ENCODE results near the gene TIMP4. TPM values are rescaled to one million over a fixed set of nuclear protein-coding genes. Genes with fewer than 3 reads are reported as not detected.

Gene TIMP4
- total RNA-seq, 1 experiment from 2014 or later: not detected

GRCh38 chr3:12188328-12188648 lies 29.6 kb upstream of the TIMP4 start:
- in situ Hi-C loops (cut with HindIII; ENCODE audit: low pct_unique_long_range_greater_than_20kb, low sequenced_read_pairs) (no loop called here), intact Hi-C loops (cut with micrococcal nuclease; ENCODE audit: unreplicated experiment) (no loop called here)
- CTCF ChIA-PET: no interaction called here
- no peak for ATAC-seq
- H3K27me3 ChIP-seq (ENCODE audit: control insufficient read depth, insufficient read depth, low read length): no peaks in the 10 kb centered on the region
- H3K4me1 ChIP-seq (ENCODE audit: control insufficient read depth, insufficient read depth, low read length): 0 out of 2 replicates have a peak, but pooled peaks cover 5% of the 10 kb centered on the region
- no peak for DNase-seq (ENCODE audit: low read depth, low spot score)
- no peaks in the 10 kb centered on the region for H3K9me3 ChIP-seq (ENCODE audit: control insufficient read depth, insufficient read depth, low read depth, low read length)
- no peak overlapping the region for H3K4me3 ChIP-seq (ENCODE audit: low read depth in 2 of 2, low read length in 2 of 2)
- TF ChIP-seq POLR2AphosphoS5 (IDR thresholded peaks at IDR 0.05; ENCODE audit: low read depth, low read length) (no peak), TCF7L2 (IDR thresholded peaks at IDR 0.05; ENCODE audit: low read depth, low read length) (no peak), SIN3A (IDR thresholded peaks at IDR 0.05; ENCODE audit: borderline replicate concordance, insufficient read depth, low read depth, low read length) (no peak)
- TF ChIP-seq, protein P1, sequence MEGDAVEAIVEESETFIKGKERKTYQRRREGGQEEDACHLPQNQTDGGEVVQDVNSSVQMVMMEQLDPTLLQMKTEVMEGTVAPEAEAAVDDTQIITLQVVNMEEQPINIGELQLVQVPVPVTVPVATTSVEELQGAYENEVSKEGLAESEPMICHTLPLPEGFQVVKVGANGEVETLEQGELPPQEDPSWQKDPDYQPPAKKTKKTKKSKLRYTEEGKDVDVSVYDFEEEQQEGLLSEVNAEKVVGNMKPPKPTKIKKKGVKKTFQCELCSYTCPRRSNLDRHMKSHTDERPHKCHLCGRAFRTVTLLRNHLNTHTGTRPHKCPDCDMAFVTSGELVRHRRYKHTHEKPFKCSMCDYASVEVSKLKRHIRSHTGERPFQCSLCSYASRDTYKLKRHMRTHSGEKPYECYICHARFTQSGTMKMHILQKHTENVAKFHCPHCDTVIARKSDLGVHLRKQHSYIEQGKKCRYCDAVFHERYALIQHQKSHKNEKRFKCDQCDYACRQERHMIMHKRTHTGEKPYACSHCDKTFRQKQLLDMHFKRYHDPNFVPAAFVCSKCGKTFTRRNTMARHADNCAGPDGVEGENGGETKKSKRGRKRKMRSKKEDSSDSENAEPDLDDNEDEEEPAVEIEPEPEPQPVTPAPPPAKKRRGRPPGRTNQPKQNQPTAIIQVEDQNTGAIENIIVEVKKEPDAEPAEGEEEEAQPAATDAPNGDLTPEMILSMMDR (IDR thresholded peaks at IDR 0.05): no peak
- TF ChIP-seq, protein P2, sequence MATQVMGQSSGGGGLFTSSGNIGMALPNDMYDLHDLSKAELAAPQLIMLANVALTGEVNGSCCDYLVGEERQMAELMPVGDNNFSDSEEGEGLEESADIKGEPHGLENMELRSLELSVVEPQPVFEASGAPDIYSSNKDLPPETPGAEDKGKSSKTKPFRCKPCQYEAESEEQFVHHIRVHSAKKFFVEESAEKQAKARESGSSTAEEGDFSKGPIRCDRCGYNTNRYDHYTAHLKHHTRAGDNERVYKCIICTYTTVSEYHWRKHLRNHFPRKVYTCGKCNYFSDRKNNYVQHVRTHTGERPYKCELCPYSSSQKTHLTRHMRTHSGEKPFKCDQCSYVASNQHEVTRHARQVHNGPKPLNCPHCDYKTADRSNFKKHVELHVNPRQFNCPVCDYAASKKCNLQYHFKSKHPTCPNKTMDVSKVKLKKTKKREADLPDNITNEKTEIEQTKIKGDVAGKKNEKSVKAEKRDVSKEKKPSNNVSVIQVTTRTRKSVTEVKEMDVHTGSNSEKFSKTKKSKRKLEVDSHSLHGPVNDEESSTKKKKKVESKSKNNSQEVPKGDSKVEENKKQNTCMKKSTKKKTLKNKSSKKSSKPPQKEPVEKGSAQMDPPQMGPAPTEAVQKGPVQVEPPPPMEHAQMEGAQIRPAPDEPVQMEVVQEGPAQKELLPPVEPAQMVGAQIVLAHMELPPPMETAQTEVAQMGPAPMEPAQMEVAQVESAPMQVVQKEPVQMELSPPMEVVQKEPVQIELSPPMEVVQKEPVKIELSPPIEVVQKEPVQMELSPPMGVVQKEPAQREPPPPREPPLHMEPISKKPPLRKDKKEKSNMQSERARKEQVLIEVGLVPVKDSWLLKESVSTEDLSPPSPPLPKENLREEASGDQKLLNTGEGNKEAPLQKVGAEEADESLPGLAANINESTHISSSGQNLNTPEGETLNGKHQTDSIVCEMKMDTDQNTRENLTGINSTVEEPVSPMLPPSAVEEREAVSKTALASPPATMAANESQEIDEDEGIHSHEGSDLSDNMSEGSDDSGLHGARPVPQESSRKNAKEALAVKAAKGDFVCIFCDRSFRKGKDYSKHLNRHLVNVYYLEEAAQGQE (IDR thresholded peaks at IDR 0.05; ENCODE audit: insufficient read depth in 1 of 2, low read depth in 2 of 2, low read length in 1 of 2): no peak
- peak overlapping the region; percentile 11; the same call in 1 of the 2 replicates for H3K27ac ChIP-seq (ENCODE audit: low read length)
- no TSS peak for BruUV-seq (replicated peaks)
- POLR2A ChIA-PET: interaction anchor here (0.6 kb wide), 1 partner anchor 159 kb away, joined by 3 read pairs; no protein-coding TSS in a partner anchor
- no peaks in the 10 kb centered on the region for H3K36me3 ChIP-seq (ENCODE audit: control insufficient read depth, insufficient read depth, low read length)

- TF ChIP-seq, protein P1 (IDR thresholded peaks at IDR 0.05): no peak
- TF ChIP-seq POLR2AphosphoS5 (IDR thresholded peaks at IDR 0.05; ENCODE audit: low read depth, low read length) (no peak), SIN3A (IDR thresholded peaks at IDR 0.05; ENCODE audit: borderline replicate concordance, insufficient read depth, low read depth, low read length) (no peak), TCF7L2 (IDR thresholded peaks at IDR 0.05; ENCODE audit: low read depth, low read length) (no peak)
- TF ChIP-seq, protein P2 (IDR thresholded peaks at IDR 0.05; ENCODE audit: insufficient read depth in 1 of 2, low read depth in 2 of 2, low read length in 1 of 2): no peak
Measured at GRCh38 chr3:12187448-12188327, 29.0 kb upstream of the TIMP4 start.

More at GRCh38 chr3:12187448-12188327, 29.0 kb upstream of the TIMP4 start:
- DNase-seq (ENCODE audit: low read depth, low spot score): no peak
- Histone ChIP-seq H3K4me1 (ENCODE audit: control insufficient read depth, insufficient read depth, low read length) (0 out of 2 replicates have a peak, but pooled peaks cover 5% of the 10 kb centered on the region), H3K27me3 (ENCODE audit: control insufficient read depth, insufficient read depth, low read length) (no peaks in the 10 kb centered on the region), H3K9me3 (ENCODE audit: control insufficient read depth, insufficient read depth, low read depth, low read length) (no peaks in the 10 kb centered on the region), H3K27ac (ENCODE audit: low read length) (peak overlapping the region; percentile 11; the same call in 1 of the 2 replicates), H3K36me3 (ENCODE audit: control insufficient read depth, insufficient read depth, low read length) (no peaks in the 10 kb centered on the region), H3K4me3 (ENCODE audit: low read depth in 2 of 2, low read length in 2 of 2) (no peak overlapping the region)
- BruUV-seq (replicated peaks): no TSS peak
- ATAC-seq: no peak
- POLR2A ChIA-PET: interaction anchor here (0.6 to 0.7 kb wide), 4 partner anchors 10 to 439 kb away, joined by 3 to 7 read pairs (median 4); no protein-coding TSS in a partner anchor
- in situ Hi-C loops (cut with HindIII; ENCODE audit: low pct_unique_long_range_greater_than_20kb, low sequenced_read_pairs) (no loop called here), intact Hi-C loops (cut with micrococcal nuclease; ENCODE audit: unreplicated experiment) (no loop called here)
- CTCF ChIA-PET: no interaction called here

All from Panc1 (cell line).